Measurements from ENCODE around the gene SH3BP4. TPM values are rescaled to one million over a fixed set of nuclear protein-coding genes. Genes with fewer than 3 reads are reported as not detected.

The SH3BP4 gene
- total RNA-seq, 1 donor, result 49.7 TPM

- no peak for DNase-seq (ENCODE audit: low read depth)
- TF ChIP-seq CTCF (IDR thresholded peaks at IDR 0.05; ENCODE audit: insufficient read depth, low read length), result no peak
Observed at GRCh38 chr2:234929002-234929401, 22.8 kb upstream of the SH3BP4 start.

GRCh38 chr2:234930397-234930796 is 21.4 kb upstream of the SH3BP4 start:
- no peak overlapping the region for H3K4me3 ChIP-seq (ENCODE audit: low read depth, low read length)
- no peak for TF ChIP-seq CTCF (IDR thresholded peaks at IDR 0.05; ENCODE audit: insufficient read depth, low read length)

More at GRCh38 chr2:234929002-234929401, 22.8 kb upstream of the SH3BP4 start:
- no peak overlapping the region for H3K4me3 ChIP-seq (ENCODE audit: low read depth, low read length)

GRCh38 chr2:234931371-234931770 is 20.4 kb upstream of the SH3BP4 start:
- no peak for DNase-seq (ENCODE audit: low read depth)
- no peak overlapping the region for H3K4me3 ChIP-seq (ENCODE audit: low read depth, low read length)
- no peak for TF ChIP-seq CTCF (IDR thresholded peaks at IDR 0.05; ENCODE audit: insufficient read depth, low read length)

More at GRCh38 chr2:234930397-234930796, 21.4 kb upstream of the SH3BP4 start:
- no peak for DNase-seq (ENCODE audit: low read depth)

- no peak overlapping the region for H3K4me3 ChIP-seq (ENCODE audit: low read depth, low read length)
- no peak for TF ChIP-seq CTCF (IDR thresholded peaks at IDR 0.05; ENCODE audit: insufficient read depth, low read length)
- DNase-seq (ENCODE audit: low read depth), result no peak
Observed at GRCh38 chr2:234932591-234933168, 19.1 kb upstream of the SH3BP4 start.

GRCh38 chr2:234935311-234935710 is 16.5 kb upstream of the SH3BP4 start:
- H3K4me3 ChIP-seq (ENCODE audit: low read depth, low read length), result no peak overlapping the region
- DNase-seq (ENCODE audit: low read depth), result no peak
- no peak for TF ChIP-seq CTCF (IDR thresholded peaks at IDR 0.05; ENCODE audit: insufficient read depth, low read length)

GRCh38 chr2:234939576-234939975 is 12.2 kb upstream of the SH3BP4 start:
- TF ChIP-seq CTCF (IDR thresholded peaks at IDR 0.05; ENCODE audit: insufficient read depth, low read length), result no peak
- H3K4me3 ChIP-seq (ENCODE audit: low read depth, low read length), result no peak overlapping the region
- no peak for DNase-seq (ENCODE audit: low read depth)

- DNase-seq (ENCODE audit: low read depth), result no peak
- TF ChIP-seq CTCF (IDR thresholded peaks at IDR 0.05; ENCODE audit: insufficient read depth, low read length), result no peak
- no peak overlapping the region for H3K4me3 ChIP-seq (ENCODE audit: low read depth, low read length)
Observed at GRCh38 chr2:234939996-234940395, 11.8 kb upstream of the SH3BP4 start.

Data from fibroblast of the aortic adventitia (primary cell).